GM12891 (cell line): ENCODE results near the gene DAB2IP.

Experiments
- POLR2A ChIP-seq: IDR thresholded peaks from 2 replicates; pipeline ENCODE4 v1.6.1; 2011; ENCODE audit warnings: low read depth, low read length, control low read depth
- POLR2AphosphoS5 ChIP-seq: IDR thresholded peaks from 2 replicates; pipeline ENCODE4 v1.6.1; 2011; ENCODE audit warnings: low read depth, low read length, control low read depth
- SPI1 ChIP-seq: IDR thresholded peaks from 2 replicates; pipeline ENCODE4 v1.6.1; 2011; ENCODE audit warnings: low read depth, low read length, control low read depth
- TAF1 ChIP-seq: IDR thresholded peaks from 2 replicates; pipeline ENCODE4 v1.6.1; 2011; ENCODE audit warnings: low read depth, low read length, control low read depth

GRCh38 chr9:121786543-121786948, 135.1 kb downstream of the DAB2IP start:
- TF ChIP-seq TAF1 (no peak), POLR2A (no peak), POLR2AphosphoS5 (no peak), SPI1 (no peak)
